ENCODE results near the gene RFK. TPM values are rescaled to one million over a fixed set of nuclear protein-coding genes. Genes with fewer than 3 reads are reported as not detected.
"Not testable (repeated sequence)": the region's sequence is repeated elsewhere in the genome, so short reads cannot be mapped to it uniquely, and the experiment has no call there.

RFK gene
- total RNA-seq, 1 donor from 2014 or later: 8.9 TPM

DNA sequence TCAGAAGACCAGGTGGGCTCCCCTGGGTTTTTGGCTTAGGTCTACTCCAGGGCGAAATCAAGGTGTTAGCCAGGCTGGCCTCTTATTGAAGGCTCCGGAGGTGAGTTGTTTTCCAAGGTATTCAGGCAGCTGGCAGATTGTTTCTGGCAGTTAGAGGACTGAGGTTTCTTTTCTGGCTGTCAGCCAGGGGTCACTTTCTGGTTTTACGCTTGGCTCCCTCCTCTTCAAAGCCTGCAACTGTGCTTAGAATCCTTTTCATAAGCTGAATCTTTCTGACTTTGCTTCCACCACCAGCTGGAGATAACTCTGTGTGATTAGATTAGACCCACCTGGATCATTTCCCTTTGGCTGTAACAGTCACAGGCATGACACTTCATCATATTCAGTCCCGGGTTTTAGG, 24.6 kb downstream of the RFK start:
- intact Hi-C loops (cut with DNase I): no loop called here
- no peak for DNase-seq (ENCODE audit: low spot score in 2 of 2)
- H3K27ac ChIP-seq: no peak overlapping the region

DNA sequence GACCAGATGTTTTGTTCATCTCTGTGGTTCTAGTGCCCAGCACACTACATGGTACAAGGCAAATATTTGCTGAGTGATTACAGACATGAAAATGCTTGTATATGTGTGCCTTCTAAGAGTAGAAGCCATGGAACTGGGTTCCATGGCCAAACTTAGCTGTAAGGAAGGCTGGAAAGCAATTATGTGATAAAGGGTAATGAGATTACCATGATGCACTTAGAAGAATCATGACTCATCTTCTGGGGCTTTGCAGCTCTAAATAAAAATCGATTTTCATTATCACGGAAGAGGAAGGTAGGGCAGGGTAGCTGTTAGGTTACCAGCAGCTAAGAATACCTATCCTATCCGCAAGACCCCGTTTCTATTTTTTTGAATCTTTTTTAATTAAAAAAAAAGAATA, 28.0 kb downstream of the RFK start:
- Histone ChIP-seq H3K4me1 (peaks cover 0 to 5% of the 10 kb centered on the region in 2 donors), H3K4me3 (no peak overlapping the region), H3K27ac (no peak overlapping the region), H3K27me3 (no peaks in the 10 kb centered on the region), H3K9me3 (no peaks in the 10 kb centered on the region), H3K36me3 (no peaks in the 10 kb centered on the region)
- TF ChIP-seq, protein P1, sequence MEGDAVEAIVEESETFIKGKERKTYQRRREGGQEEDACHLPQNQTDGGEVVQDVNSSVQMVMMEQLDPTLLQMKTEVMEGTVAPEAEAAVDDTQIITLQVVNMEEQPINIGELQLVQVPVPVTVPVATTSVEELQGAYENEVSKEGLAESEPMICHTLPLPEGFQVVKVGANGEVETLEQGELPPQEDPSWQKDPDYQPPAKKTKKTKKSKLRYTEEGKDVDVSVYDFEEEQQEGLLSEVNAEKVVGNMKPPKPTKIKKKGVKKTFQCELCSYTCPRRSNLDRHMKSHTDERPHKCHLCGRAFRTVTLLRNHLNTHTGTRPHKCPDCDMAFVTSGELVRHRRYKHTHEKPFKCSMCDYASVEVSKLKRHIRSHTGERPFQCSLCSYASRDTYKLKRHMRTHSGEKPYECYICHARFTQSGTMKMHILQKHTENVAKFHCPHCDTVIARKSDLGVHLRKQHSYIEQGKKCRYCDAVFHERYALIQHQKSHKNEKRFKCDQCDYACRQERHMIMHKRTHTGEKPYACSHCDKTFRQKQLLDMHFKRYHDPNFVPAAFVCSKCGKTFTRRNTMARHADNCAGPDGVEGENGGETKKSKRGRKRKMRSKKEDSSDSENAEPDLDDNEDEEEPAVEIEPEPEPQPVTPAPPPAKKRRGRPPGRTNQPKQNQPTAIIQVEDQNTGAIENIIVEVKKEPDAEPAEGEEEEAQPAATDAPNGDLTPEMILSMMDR (IDR thresholded peaks at IDR 0.05): no peak
- no peak for DNase-seq (ENCODE audit: low spot score in 2 of 2)
- intact Hi-C loops (cut with DNase I): no loop called here

More for the DNA sequence above, 24.6 kb downstream of the RFK start:
- Histone ChIP-seq H3K36me3 (no peaks in the 10 kb centered on the region), H3K9me3 (no peaks in the 10 kb centered on the region), H3K4me3 (no peak overlapping the region), H3K4me1 (peaks cover 9 to 12% of the 10 kb centered on the region in 2 donors), H3K27me3 (no peaks in the 10 kb centered on the region)
- TF ChIP-seq, protein P1 (IDR thresholded peaks at IDR 0.05): no peak

DNA sequence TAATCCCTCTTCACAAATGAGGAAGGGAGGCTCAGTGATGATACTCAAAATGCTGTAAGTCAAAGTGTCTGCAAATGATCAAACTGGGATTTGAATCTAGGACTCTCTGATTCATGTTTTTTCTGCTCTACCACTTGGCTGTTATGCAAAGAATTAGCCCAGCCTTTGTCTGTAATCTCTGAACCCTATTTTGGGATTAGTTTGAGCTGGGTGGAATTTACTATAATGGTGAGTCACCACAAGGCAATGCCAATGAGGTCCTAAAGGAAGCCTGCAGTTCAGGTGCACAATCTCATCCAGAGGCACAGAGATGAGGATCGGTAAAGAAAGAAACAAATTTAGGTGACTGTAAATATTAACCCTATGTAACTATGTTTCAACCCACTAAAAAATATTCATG, 29.2 kb downstream of the RFK start:
- DNase-seq (ENCODE audit: low spot score in 2 of 2): no peak
- H3K27ac ChIP-seq: no peak overlapping the region
- intact Hi-C loops (cut with DNase I): no loop called here
- H3K4me3 ChIP-seq: no peak overlapping the region
- no peaks in the 10 kb centered on the region for H3K36me3 ChIP-seq
- TF ChIP-seq, protein P1 (IDR thresholded peaks at IDR 0.05): no peak
- H3K27me3 ChIP-seq: no peaks in the 10 kb centered on the region
- no peaks in the 10 kb centered on the region for H3K9me3 ChIP-seq
- peaks cover 0 to 5% of the 10 kb centered on the region in 2 donors for H3K4me1 ChIP-seq

DNA sequence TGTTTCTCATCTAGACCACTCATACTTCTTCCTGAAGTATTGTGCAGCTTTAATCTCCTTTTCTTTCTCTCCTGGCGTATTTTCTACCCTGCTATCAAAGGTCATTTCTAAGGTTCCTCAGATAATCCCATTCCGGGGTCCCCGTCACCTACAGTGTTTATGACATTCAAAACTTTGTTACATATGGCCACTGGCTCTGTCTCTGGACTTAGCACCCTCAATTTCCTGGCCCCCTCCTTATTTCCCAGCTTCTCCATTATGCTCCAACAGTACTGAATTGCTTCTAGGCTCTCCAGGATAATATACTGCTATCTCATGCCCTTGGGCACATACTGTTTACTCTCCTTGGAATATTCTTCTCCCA, 31.2 kb downstream of the RFK start:
- TF ChIP-seq, protein P1 (IDR thresholded peaks at IDR 0.05): no peak
- Histone ChIP-seq H3K4me3 (no peak overlapping the region), H3K27me3 (no peaks in the 10 kb centered on the region), H3K36me3 (no peaks in the 10 kb centered on the region), H3K27ac (no peak overlapping the region), H3K9me3 (no peaks in the 10 kb centered on the region), H3K4me1 (peaks cover 0 to 5% of the 10 kb centered on the region in 2 donors)
- intact Hi-C loops (cut with DNase I): no loop called here
- DNase-seq (ENCODE audit: low spot score in 2 of 2): no peak

DNA sequence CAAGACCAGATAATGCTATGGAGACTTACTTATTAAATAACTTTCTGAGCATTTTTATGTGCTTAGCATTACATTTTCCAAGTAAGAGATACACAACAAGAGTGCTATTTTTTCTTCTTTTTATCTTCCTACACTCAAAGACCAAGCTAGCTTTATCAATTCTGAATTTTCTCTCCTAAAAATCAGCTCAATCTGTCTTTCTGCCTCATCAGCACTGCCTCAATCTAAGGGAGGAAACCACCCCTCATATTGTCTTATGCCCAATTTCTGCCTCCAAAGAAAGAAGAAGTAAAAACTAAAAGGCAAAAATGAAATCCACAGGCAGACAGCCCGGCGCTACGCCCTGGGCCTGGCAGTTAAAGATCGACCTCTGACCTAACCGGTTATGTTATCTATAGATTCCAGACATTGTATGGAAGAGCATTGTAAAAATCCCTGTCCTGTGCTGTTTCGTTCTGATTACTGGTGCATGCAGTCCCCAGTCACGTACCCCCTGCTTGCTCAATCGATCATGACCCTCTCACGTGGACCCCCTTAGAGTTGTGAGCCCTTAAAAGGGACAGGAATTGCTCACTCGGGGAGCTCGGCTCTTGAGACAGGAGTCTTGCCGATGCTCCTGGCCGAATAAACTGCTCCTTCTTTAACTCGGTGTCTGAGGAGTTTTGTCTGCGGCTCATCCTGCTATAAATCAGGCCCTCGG, 31.7 kb downstream of the RFK start:
- H3K9me3 ChIP-seq; H3K27ac ChIP-seq; H3K4me1 ChIP-seq; H3K4me3 ChIP-seq; H3K27me3 ChIP-seq; H3K36me3 ChIP-seq; DNase-seq (ENCODE audit: low spot score in 2 of 2); intact Hi-C loops (cut with DNase I): not testable (repeated sequence)

DNA sequence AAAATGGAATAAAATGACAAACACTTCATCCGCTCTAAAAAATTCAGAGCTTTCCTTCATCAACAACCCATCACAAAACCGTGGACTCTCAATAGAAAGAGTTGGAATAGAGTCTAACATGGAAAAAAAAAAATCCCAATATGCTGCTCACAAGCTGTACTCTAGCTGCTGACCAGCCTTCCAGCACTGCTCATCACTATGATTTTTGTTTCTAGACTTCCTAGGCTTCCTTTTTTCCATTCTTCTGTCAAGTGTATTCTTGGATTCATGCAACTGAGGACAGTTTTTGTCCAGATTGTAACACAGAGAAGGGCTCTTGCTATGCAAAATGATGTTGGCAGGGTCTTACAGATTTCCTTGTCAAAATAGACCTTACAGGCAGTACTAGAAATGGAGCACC, 34.5 kb downstream of the RFK start:
- no peaks in the 10 kb centered on the region for H3K36me3 ChIP-seq
- intact Hi-C loops (cut with DNase I): no loop called here
- no peaks in the 10 kb centered on the region for H3K4me1 ChIP-seq
- no peaks in the 10 kb centered on the region for H3K9me3 ChIP-seq
- no peaks in the 10 kb centered on the region for H3K27me3 ChIP-seq
- no peak for DNase-seq (ENCODE audit: low spot score in 2 of 2)
- no peak overlapping the region for H3K27ac ChIP-seq
- no peak overlapping the region for H3K4me3 ChIP-seq
- TF ChIP-seq, protein P1 (IDR thresholded peaks at IDR 0.05): no peak

Measured in ascending aorta (tissue), 2 donors.